T-helper 1 cell (primary cell): Measurements from ENCODE around the gene FXN.

ENCODE experiments used
- DNase-seq, 5 donors: peaks; one replicate each; pipeline ENCODE4 v3.0.0-alpha.2; 2012 to 2020

The FXN gene

DNA sequence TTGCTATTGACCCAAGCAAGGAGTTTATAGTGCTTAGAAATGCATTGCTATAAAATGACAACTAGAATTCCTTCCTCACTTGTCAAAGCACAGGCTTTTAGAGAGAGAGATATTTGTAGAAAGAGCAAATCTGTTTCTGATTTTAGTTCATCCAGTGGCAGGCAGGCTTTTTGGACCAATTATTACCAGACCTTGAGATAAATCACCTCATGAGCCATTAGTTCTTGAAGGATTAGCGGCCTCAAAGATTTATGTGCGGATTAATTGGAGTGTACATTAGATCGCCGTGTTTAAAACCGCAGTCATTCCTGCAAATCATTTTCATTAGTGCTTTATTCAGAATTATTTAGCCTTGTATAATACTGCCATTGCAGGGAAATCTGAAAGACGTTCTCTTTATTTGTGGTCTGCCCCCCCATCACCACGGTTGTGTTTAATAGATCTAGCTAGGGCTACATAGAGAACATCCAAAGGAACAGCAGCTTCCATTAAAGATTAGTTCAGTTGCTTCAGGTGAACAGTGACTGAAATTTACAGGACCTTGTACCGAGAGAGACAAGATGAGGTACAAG is 109.7 kb downstream of the FXN start:
- no peak for DNase-seq

DNA sequence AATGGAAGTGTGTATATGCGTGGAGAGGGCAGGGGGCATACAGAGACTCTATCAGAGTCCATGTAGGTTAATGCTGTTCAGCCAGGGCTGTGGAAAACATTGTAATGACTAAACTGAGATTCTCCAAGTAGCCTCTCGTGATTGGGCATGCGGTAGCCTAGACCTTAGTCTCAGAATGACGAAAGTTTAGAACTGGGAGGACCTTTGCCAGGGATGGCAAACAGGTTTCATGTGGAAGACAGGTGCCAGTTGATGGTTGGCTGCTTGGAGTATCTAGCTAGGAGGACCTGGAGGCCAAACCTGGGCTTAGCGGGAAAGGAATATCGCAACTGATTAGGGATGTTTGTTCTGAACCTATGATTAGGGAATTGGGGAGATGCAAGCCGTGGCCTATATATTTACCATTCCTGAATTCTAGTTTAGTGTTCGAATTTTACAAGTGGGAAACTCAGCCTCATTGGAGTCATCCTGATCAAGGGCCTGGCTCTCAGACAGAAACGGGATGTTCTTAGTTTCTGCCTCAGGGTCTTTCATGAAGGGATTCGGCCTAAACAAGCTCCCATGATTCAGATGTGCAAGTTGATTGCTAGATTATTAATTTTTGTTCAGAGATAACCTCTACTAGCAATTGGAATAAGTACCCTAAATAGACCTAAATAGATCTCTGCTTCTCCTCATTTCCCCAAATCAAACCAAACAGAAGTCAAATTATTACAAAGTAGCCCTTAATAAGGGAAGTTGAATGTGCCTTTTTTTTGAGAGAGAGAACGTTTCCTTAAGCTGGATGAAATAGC is 111.7 kb downstream of the FXN start:
- DNase-seq, result no peak

DNA sequence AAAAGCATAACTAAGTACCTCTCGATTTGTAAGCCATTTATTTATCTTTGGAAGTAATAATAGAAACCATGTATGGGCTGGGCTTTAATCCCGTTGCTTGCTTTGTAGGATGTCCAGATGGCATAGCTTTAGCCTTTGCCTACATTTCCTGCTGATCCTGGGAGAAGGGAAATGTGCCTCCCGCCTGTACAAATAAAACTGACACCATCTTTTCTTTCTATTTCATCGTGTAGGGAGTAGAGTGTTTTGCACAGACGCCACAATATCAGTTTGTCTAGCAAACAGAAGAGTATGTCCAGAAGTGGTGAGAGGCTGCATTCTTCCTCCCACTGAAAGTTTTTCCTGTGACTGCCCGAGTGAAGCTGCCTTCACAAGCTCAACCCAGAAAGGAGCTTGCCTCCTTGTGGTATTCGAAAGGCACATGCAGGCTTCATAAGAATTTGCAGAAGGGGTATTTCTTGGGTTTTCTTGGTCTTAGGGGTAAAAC is 113.8 kb downstream of the FXN start:
- DNase-seq, result no peak
